Colonic mucosa (tissue), 4 donors: ENCODE results near the gene ING4. TPM values are rescaled to one million over a fixed set of nuclear protein-coding genes. Genes with fewer than 3 reads are reported as not detected.
"Not testable (repeated sequence)": the region's sequence is repeated elsewhere in the genome, so short reads cannot be mapped to it uniquely, and the experiment has no call there.

Experiments used
- DNase-seq: peaks from one replicate; pipeline ENCODE4 v3.0.0-alpha.2; 2020
- H3K27ac ChIP-seq: fragments of 200-600 bp; one replicate; pipeline ENCODE4 v1.8.0; 2021
- H3K27me3 ChIP-seq: fragments of 200-600 bp; one replicate; pipeline ENCODE4 v1.8.0; 2021
- H3K36me3 ChIP-seq: fragments of 200-600 bp; one replicate; pipeline ENCODE4 v1.8.0; 2021
- H3K4me1 ChIP-seq: fragments of 200-600 bp; one replicate; pipeline ENCODE4 v1.8.0; 2021; ENCODE audit warnings: mild to moderate bottlenecking
- H3K4me3 ChIP-seq: fragments of 200-600 bp; one replicate; pipeline ENCODE4 v1.8.0; 2021
- H3K9ac ChIP-seq, 2 donors: one replicate each; pipeline ENCODE4 v1.7.0; 2013; ENCODE audit warnings: control low read depth in 2 of 2, low read depth in 2 of 2, low read length in 2 of 2
- H3K9me3 ChIP-seq: fragments of 200-600 bp; one replicate; pipeline ENCODE4 v1.8.0; 2021
- CTCF ChIP-seq: fragments of 200-600 bp; IDR thresholded peaks from one replicate; pipeline ENCODE4 v1.8.0; 2022; ENCODE audit warnings: antibody characterized with exemption, mild to moderate bottlenecking
- intact Hi-C: fragments of 100-400 bp; cut with DNase I; formaldehyde crosslinking; loops from one replicate; pipeline ENCODE4 v1.14.1; 2022
- total RNA-seq, 2 donors: library from RNA; stranded (reverse); fragmentation: NEBNext Ultra II Directional in 1 of 2; extraction: Animal tissue kit (Norgen Biotek cat#: 25700) in 1 of 2; gene quantifications; one replicate each; pipeline ENCODE4 v1.2.1, GENCODE V29; 2021
- donor health status: healthy.
- donor health status: DM: no; HTN: no; CAD: no.
- donor health status: DM: no; HTN: no; CAD: no.

Gene ING4
- 10 to 100 TPM; 20.0 to 33.8 TPM for total RNA-seq

GRCh38 chr12:6662906-6663742 lies at the start of gene ING4:
Gene ING4, minus strand, starts transcription at chr12:6663119. Its CDS starts 18 bp downstream, at chr12:6663101.
- no peak for TF ChIP-seq CTCF
- H3K4me1 ChIP-seq = no peaks in the 10 kb centered on the region
- H3K9ac ChIP-seq = peak within 1 kb of the TSS; percentile 28 to 83
- peak within 1 kb of the TSS; percentile 45 for H3K27ac ChIP-seq
- intact Hi-C loops = loop anchor here (5.0 kb wide), 1 partner anchor 59 kb away; the partner anchor contains the start of gene COPS7A
- H3K4me3 ChIP-seq = peak within 1 kb of the TSS; percentile 69
- H3K9me3 ChIP-seq = no peaks in the 10 kb centered on the region
- peak; percentile 97 for DNase-seq
- H3K27me3 ChIP-seq = no peaks in the 10 kb centered on the region
- peaks cover 12% of the 10 kb centered on the region for H3K36me3 ChIP-seq

- DNase-seq = no peak
- Histone ChIP-seq H3K9ac (no peak overlapping the region), H3K27me3 (peaks cover 3% of the 10 kb centered on the region), H3K27ac (no peak overlapping the region), H3K9me3 (no peaks in the 10 kb centered on the region), H3K4me1 (no peaks in the 10 kb centered on the region), H3K4me3 (no peak overlapping the region), H3K36me3 (no peaks in the 10 kb centered on the region)
- no peak for TF ChIP-seq CTCF
- intact Hi-C loops = no loop called here
These were observed 46.1 kb upstream of the ING4 start for GRCh38 chr12:6708960-6709394.

- H3K27ac ChIP-seq, intact Hi-C loops, DNase-seq, H3K4me3 ChIP-seq, H3K9me3 ChIP-seq, H3K9ac ChIP-seq, H3K27me3 ChIP-seq, H3K4me1 ChIP-seq, H3K36me3 ChIP-seq: not testable (repeated sequence)
These were observed 45.4 kb upstream of the ING4 start for GRCh38 chr12:6708351-6708750.

- intact Hi-C loops = no loop called here
- TF ChIP-seq CTCF = no peak
- Histone ChIP-seq H3K9ac (no peak overlapping the region), H3K27me3 (peaks cover 28% of the 10 kb centered on the region), H3K36me3 (no peaks in the 10 kb centered on the region), H3K4me3 (no peak overlapping the region), H3K27ac (no peak overlapping the region), H3K4me1 (peaks cover 3% of the 10 kb centered on the region), H3K9me3 (no peaks in the 10 kb centered on the region)
- DNase-seq = no peak
These were observed 40.7 kb upstream of the ING4 start for GRCh38 chr12:6703631-6704030.

- H3K36me3 ChIP-seq = no peaks in the 10 kb centered on the region
- peak overlapping the region in 1 of 2 donors; percentile 39 for H3K9ac ChIP-seq
- TF ChIP-seq CTCF = no peak
- H3K4me3 ChIP-seq = peak overlapping the region; percentile 42
- peaks cover 28% of the 10 kb centered on the region for H3K27me3 ChIP-seq
- no peak for DNase-seq
- peaks cover 3% of the 10 kb centered on the region for H3K4me1 ChIP-seq
- H3K9me3 ChIP-seq = no peaks in the 10 kb centered on the region
- H3K27ac ChIP-seq = no peak overlapping the region
- intact Hi-C loops = no loop called here
These were observed 38.3 kb upstream of the ING4 start for GRCh38 chr12:6701078-6701768.
